ENCODE results near the gene TMEM214. TPM values are rescaled to one million over a fixed set of nuclear protein-coding genes. Genes with fewer than 3 reads are reported as not detected.

Gene TMEM214
- polyA plus RNA-seq, 1 donor from 2014 or later, result 10.3 TPM

GRCh38 chr2:27078267-27079194 lies 45.8 kb downstream of the TMEM214 start, which contains the start of gene EMILIN1:
EMILIN1 (plus strand) TSS chr2:27078615; CDS start chr2:27079066, 451 bp downstream.
- no peaks in the 10 kb centered on the region for H3K9me2 ChIP-seq (ENCODE audit: insufficient read depth, low read length)
- TF ChIP-seq CTCF (IDR thresholded peaks at IDR 0.05; ENCODE audit: poor library complexity, severe bottlenecking) (no peak), POLR2AphosphoS5 (IDR thresholded peaks at IDR 0.05) (no peak), RAD21 (conservative IDR thresholded peaks at IDR 0.05) (no peak), SMC3 (conservative IDR thresholded peaks at IDR 0.05; ENCODE audit: poor library complexity) (no peak), EP300 (conservative IDR thresholded peaks at IDR 0.05; ENCODE audit: poor library complexity, severe bottlenecking) (no peak)
- no peak within 1 kb of the TSS for H3K4me2 ChIP-seq (ENCODE audit: low read length)
- no peaks in the 10 kb centered on the region for H3K27me3 ChIP-seq (ENCODE audit: insufficient read depth, low read depth, low read length)
- no peak within 1 kb of the TSS for H3K9ac ChIP-seq (ENCODE audit: low read length)
- no peaks in the 10 kb centered on the region for H3K36me3 ChIP-seq (ENCODE audit: insufficient read depth, low read length)
- no peaks in the 10 kb centered on the region for H3K9me3 ChIP-seq (ENCODE audit: low read length)
- no peak within 1 kb of the TSS for H3K4me3 ChIP-seq (ENCODE audit: low read length)
- H3K79me2 ChIP-seq (replicated peaks; ENCODE audit: insufficient read depth, low read length), result no peaks in the 10 kb centered on the region
- no peaks in the 10 kb centered on the region for H3F3A ChIP-seq (ENCODE audit: insufficient read depth, low read length, poor library complexity, severe bottlenecking)
- H3K27ac ChIP-seq (ENCODE audit: low read length), result no peak within 1 kb of the TSS
- H2AFZ ChIP-seq (ENCODE audit: low read depth, low read length), result no peak within 1 kb of the TSS
- H4K20me1 ChIP-seq (ENCODE audit: insufficient read depth), result no peaks in the 10 kb centered on the region

DNA sequence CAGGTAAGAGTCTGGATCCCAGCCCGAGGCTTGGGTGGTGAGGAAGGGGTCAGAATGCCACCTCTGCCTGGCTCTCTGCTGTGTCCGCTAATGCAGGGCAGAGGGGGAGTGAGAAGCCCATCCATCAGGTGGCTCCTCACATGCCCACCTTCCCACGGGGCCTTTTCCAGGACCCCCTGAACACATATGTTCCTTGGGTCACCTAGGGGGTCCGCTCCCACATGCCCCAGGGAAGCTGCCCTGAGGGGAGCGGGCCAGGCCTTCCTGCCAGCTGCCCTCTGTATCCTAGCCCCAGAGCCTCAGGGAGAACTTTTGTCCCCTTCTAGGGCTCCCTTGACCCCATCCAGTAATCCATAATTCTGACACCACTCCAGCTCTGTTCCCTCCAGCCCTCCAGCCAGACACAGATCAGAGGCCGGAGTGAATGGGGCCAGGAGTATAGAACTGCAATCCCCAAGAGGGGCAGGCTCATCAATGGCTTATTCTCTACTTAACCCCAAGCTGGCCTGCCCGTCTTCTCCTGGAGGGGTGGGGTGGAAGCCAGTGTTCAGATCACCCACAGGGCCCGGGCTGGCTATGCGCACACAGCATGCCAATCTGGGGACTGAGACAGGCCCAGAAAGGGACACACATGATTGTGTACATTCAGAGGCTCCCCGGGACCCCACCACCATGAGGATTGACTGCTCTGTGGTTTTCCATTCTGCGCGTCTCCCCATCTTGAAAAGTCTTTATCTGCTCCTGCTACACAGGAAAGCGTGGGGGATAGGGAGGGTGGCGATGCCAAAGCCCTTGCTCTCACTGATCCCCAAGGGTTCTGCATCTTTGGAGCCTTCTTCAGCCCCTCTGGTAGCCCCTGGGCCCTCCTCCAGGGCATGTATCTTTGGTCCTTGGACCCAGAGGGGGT lies 46.7 kb downstream of the TMEM214 start:
- Histone ChIP-seq H3K9ac (ENCODE audit: low read length) (no peak overlapping the region), H3K36me3 (ENCODE audit: insufficient read depth, low read length) (no peaks in the 10 kb centered on the region), H3K4me3 (ENCODE audit: low read length) (no peak overlapping the region), H4K20me1 (ENCODE audit: insufficient read depth) (no peaks in the 10 kb centered on the region), H3F3A (ENCODE audit: insufficient read depth, low read length, poor library complexity, severe bottlenecking) (no peaks in the 10 kb centered on the region), H2AFZ (ENCODE audit: low read depth, low read length) (no peak overlapping the region), H3K4me2 (ENCODE audit: low read length) (no peak overlapping the region), H3K9me3 (ENCODE audit: low read length) (no peaks in the 10 kb centered on the region), H3K27me3 (ENCODE audit: insufficient read depth, low read depth, low read length) (no peaks in the 10 kb centered on the region), H3K79me2 (replicated peaks; ENCODE audit: insufficient read depth, low read length) (no peaks in the 10 kb centered on the region), H3K27ac (ENCODE audit: low read length) (no peak overlapping the region), H3K9me2 (ENCODE audit: insufficient read depth, low read length) (no peaks in the 10 kb centered on the region)
- no peak for TF ChIP-seq MXI1 (conservative IDR thresholded peaks at IDR 0.05; ENCODE audit: poor library complexity, severe bottlenecking)
- no peak for TF ChIP-seq REST (IDR thresholded peaks at IDR 0.05; ENCODE audit: borderline replicate concordance)
- TF ChIP-seq TAF1 (IDR thresholded peaks at IDR 0.05; ENCODE audit: low read depth), result no peak
- TF ChIP-seq EP300 (conservative IDR thresholded peaks at IDR 0.05; ENCODE audit: poor library complexity, severe bottlenecking), result no peak
- TF ChIP-seq CTCF (IDR thresholded peaks at IDR 0.05; ENCODE audit: poor library complexity, severe bottlenecking), result no peak
- TF ChIP-seq SMC3 (conservative IDR thresholded peaks at IDR 0.05; ENCODE audit: poor library complexity), result no peak
- no peak for TF ChIP-seq RAD21 (conservative IDR thresholded peaks at IDR 0.05)
- no peak for TF ChIP-seq POLR2AphosphoS5 (IDR thresholded peaks at IDR 0.05)
- no peak for TF ChIP-seq EZH2 (IDR thresholded peaks at IDR 0.05; ENCODE audit: borderline replicate concordance, insufficient read depth, low read length, poor library complexity, severe bottlenecking)
